ENCODE results near the gene BICRAL.
"Not testable (repeated sequence)": the region's sequence is repeated elsewhere in the genome, so short reads cannot be mapped to it uniquely, and the experiment has no call there.

Gene BICRAL

GRCh38 chr6:42813906-42814444 is 32.1 kb downstream of the BICRAL start:
- no peak for DNase-seq (ENCODE audit: low read depth in 2 of 2)
- H3K4me3 ChIP-seq (replicated peaks in 1 of 2; ENCODE audit: low read depth in 2 of 2, low read length in 2 of 2) = no peak overlapping the region
- TF ChIP-seq CTCF (IDR thresholded peaks at IDR 0.05; ENCODE audit: low read depth, low read length) = no peak

GRCh38 chr6:42815726-42816125 is 33.9 kb downstream of the BICRAL start:
- DNase-seq (ENCODE audit: low read depth in 2 of 2); H3K4me3 ChIP-seq (replicated peaks in 1 of 2; ENCODE audit: low read depth in 2 of 2, low read length in 2 of 2): not testable (repeated sequence)

- no peak for DNase-seq (ENCODE audit: low read depth in 2 of 2)
- no peak for TF ChIP-seq CTCF (IDR thresholded peaks at IDR 0.05; ENCODE audit: low read depth, low read length)
- H3K4me3 ChIP-seq (replicated peaks in 1 of 2; ENCODE audit: low read depth in 2 of 2, low read length in 2 of 2) = no peak overlapping the region
Measured at GRCh38 chr6:42817907-42818306, 36.1 kb downstream of the BICRAL start.

GRCh38 chr6:42818416-42818815 is 36.6 kb downstream of the BICRAL start:
- no peak overlapping the region for H3K4me3 ChIP-seq (replicated peaks in 1 of 2; ENCODE audit: low read depth in 2 of 2, low read length in 2 of 2)
- no peak for TF ChIP-seq CTCF (IDR thresholded peaks at IDR 0.05; ENCODE audit: low read depth, low read length)
- DNase-seq (ENCODE audit: low read depth in 2 of 2) = no peak

GRCh38 chr6:42818878-42819277 is 37.0 kb downstream of the BICRAL start:
- no peak for DNase-seq (ENCODE audit: low read depth in 2 of 2)
- no peak overlapping the region for H3K4me3 ChIP-seq (replicated peaks in 1 of 2; ENCODE audit: low read depth in 2 of 2, low read length in 2 of 2)
- no peak for TF ChIP-seq CTCF (IDR thresholded peaks at IDR 0.05; ENCODE audit: low read depth, low read length)

GRCh38 chr6:42819803-42820511 is 38.1 kb downstream of the BICRAL start:
- TF ChIP-seq CTCF (IDR thresholded peaks at IDR 0.05; ENCODE audit: low read depth, low read length) = peak; percentile 25
- peak; percentile 16 to 41 for DNase-seq (ENCODE audit: low read depth in 2 of 2)
- no peak overlapping the region for H3K4me3 ChIP-seq (replicated peaks in 1 of 2; ENCODE audit: low read depth in 2 of 2, low read length in 2 of 2)

GRCh38 chr6:42820512-42821340 is 38.9 kb downstream of the BICRAL start:
- TF ChIP-seq CTCF (IDR thresholded peaks at IDR 0.05; ENCODE audit: low read depth, low read length) = no peak
- DNase-seq (ENCODE audit: low read depth in 2 of 2) = peak in 1 of 2 donors; percentile 36
- no peak overlapping the region for H3K4me3 ChIP-seq (replicated peaks in 1 of 2; ENCODE audit: low read depth in 2 of 2, low read length in 2 of 2)

All from cardiac fibroblast (primary cell).